Caco-2 (cell line): ENCODE results near the gene PBX1. TPM values are rescaled to one million over a fixed set of nuclear protein-coding genes. Genes with fewer than 3 reads are reported as not detected.

Experiments
- BruUV-seq: library from RNA; stranded (reverse); fragments of 400-500 nt; replicated peaks from 2 replicates; lab custom pipeline; 2021; lab: Mats Ljungman, UMichigan
- CTCF ChIA-PET: fragments of 300-600 bp; sonication (Branson Sonifier 250); formaldehyde crosslinking; loops from one replicate; lab custom pipeline; 2022; ENCODE audit warnings: antibody characterized with exemption; lab: Charles Lee
- POLR2A ChIA-PET: fragments of 300-600 bp; sonication (Branson Sonifier 250); formaldehyde crosslinking; loops from one replicate; lab custom pipeline; 2022; ENCODE audit warnings: antibody characterized with exemption; lab: Charles Lee
- DNase-seq, 2 experiments: peaks; one replicate each; pipeline versions ENCODE4 v3.0.0 to v3.0.0-alpha.2; 2020 to 2022
- H3K27me3 ChIP-seq: replicated peaks from 2 replicates; pipeline ENCODE4 v1.6.0; 2011; ENCODE audit warnings: low read length; ENCODE audit not compliant: control insufficient read depth, insufficient read depth
- H3K36me3 ChIP-seq: 2 replicates; pipeline ENCODE4 v1.5.1; 2011; ENCODE audit warnings: low read length; ENCODE audit not compliant: control insufficient read depth, insufficient read depth
- H3K4me1 ChIP-seq: fragments of 250-450 bp; sonication (Bioruptor Pico); 2 replicates; pipeline ENCODE4 v1.5.1; 2020; ENCODE audit warnings: mild to moderate bottlenecking
- H3K4me3 ChIP-seq: 2 replicates; pipeline ENCODE4 v1.5.1; 2011; ENCODE audit warnings: low read depth, mild to moderate bottlenecking, control low read depth, low read length
- H3K9me3 ChIP-seq: fragments of 250-450 bp; sonication (Bioruptor Pico); 2 replicates; pipeline ENCODE4 v1.5.1; 2020; ENCODE audit warnings: mild to moderate bottlenecking, moderate library complexity
- H3K27ac Mint-ChIP-seq: one replicate; pipeline ENCODE4 v1.8.0; 2022; ENCODE audit warnings: mixed read lengths; ENCODE audit not compliant: unreplicated experiment
- H3K27me3 Mint-ChIP-seq: one replicate; pipeline ENCODE4 v1.8.0; 2022; ENCODE audit warnings: mixed read lengths; ENCODE audit not compliant: insufficient read depth, unreplicated experiment
- H3K36me3 Mint-ChIP-seq: one replicate; pipeline ENCODE4 v1.8.0; 2022; ENCODE audit warnings: mild to moderate bottlenecking, mixed read lengths; ENCODE audit not compliant: insufficient read depth, unreplicated experiment
- H3K4me1 Mint-ChIP-seq: one replicate; pipeline ENCODE4 v1.8.0; 2022; ENCODE audit warnings: low read depth, mixed read lengths; ENCODE audit not compliant: unreplicated experiment
- H3K4me3 Mint-ChIP-seq: one replicate; pipeline ENCODE4 v1.8.0; 2022; ENCODE audit warnings: mild to moderate bottlenecking, moderate library complexity, mixed read lengths; ENCODE audit not compliant: unreplicated experiment
- H3K9me3 Mint-ChIP-seq: one replicate; pipeline ENCODE4 v1.8.0; 2022; ENCODE audit warnings: mixed read lengths; ENCODE audit not compliant: unreplicated experiment
- CTCF ChIP-seq, 2 experiments: fragments of 200-600 bp in 1 of 2; IDR thresholded peaks; 1 replicate in 1 of 2; 2 replicates in 1 of 2; pipeline versions ENCODE4 v1.5.1 to v1.8.0; 2011 to 2022; ENCODE audit warnings: antibody characterized with exemption in 1 of 2, control low read depth in 1 of 2, inconsistent platforms in 1 of 2, low read depth in 1 of 2, low read length in 1 of 2, mild to moderate bottlenecking in 1 of 2, moderate library complexity in 1 of 2; ENCODE audit not compliant: insufficient read depth in 1 of 2, severe bottlenecking in 1 of 2, unreplicated experiment in 1 of 2
- intact Hi-C: fragments of 100-400 bp; cut with micrococcal nuclease; formaldehyde crosslinking; loops from one replicate; pipeline ENCODE4 v1.10.0; 2022; ENCODE audit not compliant: unreplicated experiment
- total RNA-seq: library from RNA; stranded (reverse); gene quantifications from 2 replicates; pipeline ENCODE4 v1.2.3, GENCODE V29; 2022

PBX1 gene
- total RNA-seq, 1 experiment from 2014 or later, result 103 TPM

- H3K27ac Mint-ChIP-seq, result no peak overlapping the region
- H3K4me1 ChIP-seq, result peaks cover 48% of the 10 kb centered on the region
- no peaks in the 10 kb centered on the region; the same call in 1 of the 2 replicates for H3K36me3 ChIP-seq
- BruUV-seq, result no TSS peak
- H3K4me1 Mint-ChIP-seq, result peaks cover 64% of the 10 kb centered on the region
- CTCF ChIA-PET, result no interaction called here
- no peaks in the 10 kb centered on the region for H3K9me3 ChIP-seq
- DNase-seq, result no peak
- no peaks in the 10 kb centered on the region for H3K9me3 Mint-ChIP-seq
- no peak overlapping the region for H3K4me3 Mint-ChIP-seq
- H3K4me3 ChIP-seq, result no peak overlapping the region
- H3K27me3 ChIP-seq, result no peaks in the 10 kb centered on the region
- POLR2A ChIA-PET, result no interaction called here
- no peaks in the 10 kb centered on the region for H3K27me3 Mint-ChIP-seq
- intact Hi-C loops, result no loop called here
- H3K36me3 Mint-ChIP-seq, result peaks cover 23% of the 10 kb centered on the region
- no peak for TF ChIP-seq CTCF (IDR thresholded peaks at IDR 0.05; ENCODE audit: insufficient read depth in 1 of 2, low read depth in 1 of 2, low read length in 1 of 2, severe bottlenecking in 1 of 2, unreplicated experiment in 1 of 2)
Observed at GRCh38 chr1:164609089-164609488, 50.1 kb downstream of the PBX1 start.

GRCh38 chr1:164610538-164611222, 51.7 kb downstream of the PBX1 start:
- Mint-ChIP-seq H3K27ac (no peak overlapping the region), H3K4me3 (no peak overlapping the region), H3K9me3 (no peaks in the 10 kb centered on the region), H3K27me3 (no peaks in the 10 kb centered on the region), H3K4me1 (peaks cover 56% of the 10 kb centered on the region), H3K36me3 (peaks cover 14% of the 10 kb centered on the region)
- DNase-seq, result no peak
- intact Hi-C loops, result loop anchor here (1.0 to 5.0 kb wide), 2 partner anchors 8 to 167 kb away; no protein-coding TSS in a partner anchor
- Histone ChIP-seq H3K4me3 (no peak overlapping the region), H3K4me1 (peaks cover 42% of the 10 kb centered on the region), H3K9me3 (no peaks in the 10 kb centered on the region), H3K27me3 (no peaks in the 10 kb centered on the region), H3K36me3 (peaks cover 1% of the 10 kb centered on the region; the same call in 1 of the 2 replicates)
- ChIA-PET CTCF (interaction anchor here (0.5 kb wide), 1 partner anchor 18 kb away, joined by 3 read pairs; no protein-coding TSS in a partner anchor), POLR2A (interaction anchor here (0.7 kb wide), 1 partner anchor 52 kb away, joined by 3 read pairs; the partner anchor contains the start of gene PBX1)
- BruUV-seq, result no TSS peak
- TF ChIP-seq CTCF (IDR thresholded peaks at IDR 0.05; ENCODE audit: insufficient read depth in 1 of 2, low read depth in 1 of 2, low read length in 1 of 2, severe bottlenecking in 1 of 2, unreplicated experiment in 1 of 2), result no peak

- BruUV-seq, result no TSS peak
- H3K4me3 ChIP-seq, result no peak overlapping the region
- ChIA-PET POLR2A (interaction anchor here (0.7 to 1.8 kb wide), 2 partner anchors 10 to 53 kb away, joined by 3 to 4 read pairs; partner anchors contain the start of gene PBX1), CTCF (interaction anchor here (1.3 kb wide), 1 partner anchor 10 kb away, joined by 5 read pairs; no protein-coding TSS in a partner anchor)
- no peaks in the 10 kb centered on the region for H3K27me3 ChIP-seq
- H3K36me3 ChIP-seq, result peaks cover 2% of the 10 kb centered on the region; the same call in 1 of the 2 replicates
- no peaks in the 10 kb centered on the region for H3K9me3 ChIP-seq
- peaks cover 41% of the 10 kb centered on the region for H3K4me1 ChIP-seq
- H3K27me3 Mint-ChIP-seq, result no peaks in the 10 kb centered on the region
- peak overlapping the region; percentile 45 for H3K27ac Mint-ChIP-seq
- peak; percentile 62 to 71 for DNase-seq
- peaks cover 17% of the 10 kb centered on the region for H3K36me3 Mint-ChIP-seq
- H3K4me3 Mint-ChIP-seq, result peak overlapping the region; percentile 14
- H3K9me3 Mint-ChIP-seq, result no peaks in the 10 kb centered on the region
- intact Hi-C loops, result loop anchor here (1.0 to 5.0 kb wide), 2 partner anchors 10 to 165 kb away; no protein-coding TSS in a partner anchor
- peaks cover 52% of the 10 kb centered on the region for H3K4me1 Mint-ChIP-seq
- TF ChIP-seq CTCF (IDR thresholded peaks at IDR 0.05; ENCODE audit: insufficient read depth in 1 of 2, low read depth in 1 of 2, low read length in 1 of 2, severe bottlenecking in 1 of 2, unreplicated experiment in 1 of 2), result no peak
Observed at GRCh38 chr1:164611754-164612642, 53.0 kb downstream of the PBX1 start.
